ENCODE measurements around the gene GABBR2.

DNA sequence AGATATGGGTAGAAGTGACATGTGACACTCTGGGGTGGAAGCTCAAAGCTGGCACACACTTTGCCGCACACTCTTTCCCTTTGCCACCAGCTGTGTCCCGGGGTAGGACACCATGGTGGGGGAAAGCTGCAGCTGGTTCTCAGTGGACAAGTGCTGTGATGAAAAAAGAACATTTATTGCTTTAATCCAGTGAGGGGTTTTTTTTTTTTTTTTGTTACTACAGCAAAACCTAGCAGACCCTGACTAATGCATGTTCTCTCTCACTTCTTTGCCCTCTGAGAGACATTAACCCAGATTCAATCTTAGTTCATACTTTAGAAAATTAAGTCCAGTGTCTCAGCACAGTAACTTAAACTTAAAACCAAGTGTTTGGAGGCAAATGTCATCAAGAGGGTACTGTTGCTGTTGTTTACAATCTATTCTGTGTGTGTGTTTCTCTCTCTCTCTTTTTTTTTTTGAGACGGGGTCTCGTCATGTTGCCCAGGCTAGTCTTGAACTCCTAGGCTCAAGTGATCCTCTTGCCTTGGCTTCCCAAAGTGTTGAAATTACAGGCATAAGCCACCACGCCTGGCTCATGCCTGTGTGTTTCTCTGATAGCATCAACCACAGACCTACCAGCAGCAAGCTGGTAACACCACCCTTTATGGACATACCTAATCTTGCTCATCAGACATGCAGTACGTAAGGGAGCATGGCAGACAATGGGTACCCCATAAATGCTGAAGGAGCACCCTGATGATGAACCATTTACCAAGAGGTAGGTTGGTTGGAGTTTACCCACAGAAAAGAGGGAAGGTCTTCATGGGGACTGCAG, 368.5 kb downstream of the GABBR2 start:
- TF ChIP-seq, protein P1, sequence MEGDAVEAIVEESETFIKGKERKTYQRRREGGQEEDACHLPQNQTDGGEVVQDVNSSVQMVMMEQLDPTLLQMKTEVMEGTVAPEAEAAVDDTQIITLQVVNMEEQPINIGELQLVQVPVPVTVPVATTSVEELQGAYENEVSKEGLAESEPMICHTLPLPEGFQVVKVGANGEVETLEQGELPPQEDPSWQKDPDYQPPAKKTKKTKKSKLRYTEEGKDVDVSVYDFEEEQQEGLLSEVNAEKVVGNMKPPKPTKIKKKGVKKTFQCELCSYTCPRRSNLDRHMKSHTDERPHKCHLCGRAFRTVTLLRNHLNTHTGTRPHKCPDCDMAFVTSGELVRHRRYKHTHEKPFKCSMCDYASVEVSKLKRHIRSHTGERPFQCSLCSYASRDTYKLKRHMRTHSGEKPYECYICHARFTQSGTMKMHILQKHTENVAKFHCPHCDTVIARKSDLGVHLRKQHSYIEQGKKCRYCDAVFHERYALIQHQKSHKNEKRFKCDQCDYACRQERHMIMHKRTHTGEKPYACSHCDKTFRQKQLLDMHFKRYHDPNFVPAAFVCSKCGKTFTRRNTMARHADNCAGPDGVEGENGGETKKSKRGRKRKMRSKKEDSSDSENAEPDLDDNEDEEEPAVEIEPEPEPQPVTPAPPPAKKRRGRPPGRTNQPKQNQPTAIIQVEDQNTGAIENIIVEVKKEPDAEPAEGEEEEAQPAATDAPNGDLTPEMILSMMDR (IDR thresholded peaks at IDR 0.05; ENCODE audit: low read depth, low read length): no peak
- TF ChIP-seq EZH2phosphoT487 (IDR thresholded peaks at IDR 0.05; ENCODE audit: low read depth): no peak

Measured in OCI-LY3 (cell line).